ENCODE measurements around the gene ENDOU.

GRCh38 chr12:47722136-47722834 lies 3.0 kb downstream of the ENDOU start:
- no peak for TF ChIP-seq POLR2AphosphoS5 (IDR thresholded peaks at IDR 0.05; ENCODE audit: low read depth, low read length)
- TF ChIP-seq CTCF (IDR thresholded peaks at IDR 0.05), result no peak
